Activated T-cell treated with anti-CD3 and anti-CD28 coated beads, Interleukin-2, amount 50 U/mL, for 72 hours (primary cell): ENCODE measurements around the gene MYPOP. TPM values are rescaled to one million over a fixed set of nuclear protein-coding genes. Genes with fewer than 3 reads are reported as not detected.

Source experiments
- ATAC-seq, 2 donors: fragments of 150-1000 bp; cut with Tn5 transposase; replicated peaks in 1 of 2; 2 replicates each; pipeline ENCODE4 v1.10.0; 2021; ENCODE audit warnings: moderate library complexity in 2 of 2, mild to moderate bottlenecking in 1 of 2
- DNase-seq, 2 donors: peaks; one replicate each; pipeline ENCODE4 v3.0.0; 2021 to 2022; ENCODE audit warnings: mixed read lengths in 1 of 2
- H3K27ac Mint-ChIP-seq: one replicate; pipeline ENCODE4 v1.8.0; 2022; ENCODE audit warnings: mild to moderate bottlenecking, moderate library complexity, mixed read lengths
- H3K27me3 Mint-ChIP-seq: one replicate; pipeline ENCODE4 v1.8.0; 2022; ENCODE audit warnings: low read depth, mixed read lengths
- H3K36me3 Mint-ChIP-seq, 2 donors: one replicate each; pipeline ENCODE4 v1.8.0; 2022; ENCODE audit warnings: mixed read lengths in 2 of 2, mild to moderate bottlenecking in 1 of 2; ENCODE audit not compliant: insufficient read depth in 2 of 2
- H3K4me1 Mint-ChIP-seq: one replicate; pipeline ENCODE4 v1.8.0; 2022; ENCODE audit warnings: low read depth, mixed read lengths
- H3K4me3 Mint-ChIP-seq, 2 donors: one replicate each; pipeline ENCODE4 v1.8.0; 2022; ENCODE audit warnings: mild to moderate bottlenecking in 2 of 2, mixed read lengths in 2 of 2, moderate library complexity in 2 of 2
- H3K9me3 Mint-ChIP-seq, 2 donors: one replicate each; pipeline ENCODE4 v1.8.0; 2022; ENCODE audit warnings: mixed read lengths in 2 of 2
- total RNA-seq, 2 donors: library from RNA; stranded (reverse); gene quantifications; one replicate each; pipeline ENCODE4 v1.2.3, GENCODE V29; 2022

The MYPOP gene
- total RNA-seq = 10 to 100 TPM in 1 of 2 donors, 1 to 10 TPM in 1; 9.2 to 10.9 TPM

DNA sequence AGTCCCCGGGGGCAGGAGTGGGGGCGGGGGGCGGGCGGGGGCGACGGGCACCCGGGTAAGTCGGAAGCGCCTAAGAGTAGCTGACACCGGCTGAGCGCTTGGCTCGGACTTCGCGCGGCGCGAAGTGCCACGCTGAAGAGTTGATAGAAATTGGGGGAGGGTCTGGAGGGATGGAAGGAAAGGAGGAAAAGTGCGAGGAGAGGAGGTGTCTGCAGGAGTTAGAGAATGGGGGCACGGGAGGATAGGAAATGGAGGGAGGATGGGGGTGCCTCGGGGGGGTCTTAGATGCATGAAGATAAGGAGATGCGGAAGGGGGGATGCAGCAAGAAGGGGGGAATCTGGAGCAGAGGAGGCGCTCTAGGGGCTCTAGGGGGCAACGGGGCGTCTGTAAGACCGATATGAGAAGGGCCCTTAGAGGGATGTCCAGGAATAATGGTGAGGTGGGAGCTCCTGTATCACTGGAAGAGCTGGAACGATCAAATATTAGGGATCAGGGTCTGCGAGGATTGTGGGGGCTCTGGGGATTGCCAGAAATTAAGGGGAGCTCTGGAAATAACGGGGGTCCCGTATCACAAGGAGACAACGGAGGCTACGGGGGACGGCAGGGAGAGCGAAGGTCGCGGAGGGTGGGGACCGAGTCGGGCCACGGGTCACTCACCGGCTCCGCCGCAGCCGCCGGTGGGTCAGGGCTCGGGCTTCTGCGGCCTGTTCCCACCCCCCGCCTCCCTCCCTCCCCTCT is at the start of gene MYPOP:
MYPOP (minus strand) TSS at position 702 of the 739 bp plus-strand sequence. CDS start 840 bp downstream, outside the sequence.
- Mint-ChIP-seq H3K27ac (peak within 1 kb of the TSS; percentile 91), H3K27me3 (no peaks in the 10 kb centered on the region), H3K9me3 (no peaks in the 10 kb centered on the region), H3K4me1 (peaks cover 19% of the 10 kb centered on the region), H3K4me3 (peak within 1 kb of the TSS; percentile 96 to 99), H3K36me3 (peaks cover 4 to 7% of the 10 kb centered on the region in 2 donors)
- no peak for DNase-seq
- no peak for ATAC-seq

DNA sequence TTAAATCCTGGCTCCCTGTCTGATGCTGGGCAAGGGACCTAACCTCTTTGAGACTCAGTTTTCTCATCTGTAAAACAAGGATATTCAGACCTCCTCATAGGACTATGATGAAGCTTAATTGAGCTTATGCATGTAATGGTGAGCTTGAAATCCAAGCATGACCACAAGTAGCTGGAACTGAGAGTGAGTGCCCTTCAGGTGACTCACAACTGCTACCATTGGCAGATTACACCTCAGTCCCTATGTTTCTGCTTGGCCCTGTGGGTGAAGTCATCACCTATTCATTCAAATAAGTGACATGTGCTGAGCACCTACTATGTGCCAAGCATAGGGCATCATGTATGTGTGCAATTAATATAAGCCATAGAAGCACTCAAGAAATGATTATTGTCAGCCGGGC is 45.5 kb upstream of the MYPOP start:
- DNase-seq (no peak), ATAC-seq (no peak)
- H3K27ac Mint-ChIP-seq = no peak overlapping the region
- H3K4me1 Mint-ChIP-seq = peaks cover 5% of the 10 kb centered on the region
- H3K4me3 Mint-ChIP-seq = no peak overlapping the region
- H3K36me3 Mint-ChIP-seq = no peaks in the 10 kb centered on the region
- no peaks in the 10 kb centered on the region for H3K9me3 Mint-ChIP-seq
- H3K27me3 Mint-ChIP-seq = peaks cover 7% of the 10 kb centered on the region

GRCh38 chr19:45940515-45940805 is 38.0 kb upstream of the MYPOP start:
- H3K27me3 Mint-ChIP-seq = peaks cover 20% of the 10 kb centered on the region

DNA sequence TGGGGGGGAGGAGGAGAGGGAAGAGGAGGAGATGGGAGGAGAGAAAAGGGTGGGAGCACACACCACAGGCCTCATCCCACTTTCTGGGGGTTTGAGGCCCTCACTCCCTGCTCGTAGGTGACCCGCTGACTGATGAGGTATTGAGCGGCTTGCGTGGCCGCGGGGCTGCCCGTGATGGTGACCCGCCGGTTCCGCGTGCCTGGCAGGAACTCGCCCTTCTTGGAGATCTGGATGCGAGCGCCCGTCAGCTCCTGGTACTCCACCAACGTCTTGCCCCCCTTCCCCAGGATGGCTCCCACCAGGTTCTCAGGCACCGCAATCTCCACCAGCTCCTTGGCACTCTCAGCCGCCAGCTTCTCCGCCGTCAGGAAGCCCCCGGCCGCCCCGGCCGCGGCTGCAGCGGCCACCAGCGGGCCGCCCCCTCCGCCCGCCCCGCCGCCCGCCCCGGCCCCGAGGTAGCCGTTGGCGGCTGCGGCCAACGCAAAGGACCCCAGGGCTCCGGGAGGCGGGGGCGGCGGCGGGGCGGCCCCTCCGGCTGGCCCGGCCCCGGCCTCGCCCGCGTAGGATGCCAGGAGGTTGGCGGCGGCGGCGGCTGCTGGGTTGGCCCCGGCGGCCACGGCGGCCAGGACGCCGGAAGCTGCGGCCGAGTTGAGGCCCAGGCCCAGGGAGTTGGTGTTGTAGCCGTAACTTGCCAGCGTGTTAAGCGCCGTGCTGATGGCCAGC is 37.5 kb upstream of the MYPOP start:
- no peak overlapping the region for H3K27ac Mint-ChIP-seq
- no peak for ATAC-seq

More at GRCh38 chr19:45940515-45940805, 38.0 kb upstream of the MYPOP start:
- H3K27ac Mint-ChIP-seq = no peak overlapping the region
- peaks cover 0 to 2% of the 10 kb centered on the region in 2 donors for H3K36me3 Mint-ChIP-seq
- H3K4me3 Mint-ChIP-seq = no peak overlapping the region
- H3K4me1 Mint-ChIP-seq = no peaks in the 10 kb centered on the region
- no peaks in the 10 kb centered on the region for H3K9me3 Mint-ChIP-seq
- ATAC-seq (no peak), DNase-seq (no peak)

DNA sequence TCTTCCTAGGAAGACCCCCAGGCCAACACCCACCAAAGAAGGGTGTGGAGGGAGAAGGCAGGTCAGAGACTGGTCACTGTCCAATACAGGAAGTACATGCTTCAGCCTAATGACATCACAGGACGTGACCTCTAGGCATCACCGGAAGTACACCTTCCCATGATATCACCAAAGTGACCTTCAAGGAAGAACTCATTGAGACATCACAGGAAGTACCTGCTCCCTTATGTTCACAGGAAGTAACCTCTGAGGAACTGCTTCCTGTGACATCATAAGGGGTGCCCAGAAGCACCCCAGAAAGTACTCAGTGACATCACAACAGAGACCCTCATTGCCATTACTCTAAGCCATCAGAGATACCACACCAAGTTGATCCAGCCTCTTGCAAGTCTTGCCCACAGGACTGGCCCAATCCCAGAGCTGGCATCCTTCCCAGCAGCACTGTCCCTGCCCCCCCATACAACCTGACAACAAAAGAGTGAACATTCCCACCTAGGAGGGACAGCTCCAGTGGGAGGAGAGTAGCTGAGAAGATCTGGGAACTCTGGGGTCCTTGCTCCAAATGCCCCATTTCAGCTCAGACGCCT is 36.4 kb upstream of the MYPOP start:
- Mint-ChIP-seq H3K4me1 (no peaks in the 10 kb centered on the region), H3K27me3 (peaks cover 24% of the 10 kb centered on the region), H3K9me3 (no peaks in the 10 kb centered on the region), H3K27ac (no peak overlapping the region), H3K4me3 (no peak overlapping the region), H3K36me3 (peaks cover 0 to 2% of the 10 kb centered on the region in 2 donors)
- ATAC-seq (no peak), DNase-seq (no peak)

More for the DNA sequence above, 37.5 kb upstream of the MYPOP start:
- H3K36me3 Mint-ChIP-seq = peaks cover 0 to 2% of the 10 kb centered on the region in 2 donors
- H3K9me3 Mint-ChIP-seq = no peaks in the 10 kb centered on the region
- no peak for DNase-seq
- H3K27me3 Mint-ChIP-seq = peaks cover 22% of the 10 kb centered on the region
- no peak overlapping the region for H3K4me3 Mint-ChIP-seq
- no peaks in the 10 kb centered on the region for H3K4me1 Mint-ChIP-seq

GRCh38 chr19:45935267-45935666 is 32.9 kb upstream of the MYPOP start:
- DNase-seq = no peak
- Mint-ChIP-seq H3K27me3 (peaks cover 33% of the 10 kb centered on the region), H3K9me3 (no peaks in the 10 kb centered on the region), H3K4me3 (no peak overlapping the region), H3K36me3 (peaks cover 0 to 2% of the 10 kb centered on the region in 2 donors), H3K4me1 (no peaks in the 10 kb centered on the region), H3K27ac (no peak overlapping the region)
- ATAC-seq = no peak

- Mint-ChIP-seq H3K27ac (no peak overlapping the region), H3K9me3 (no peaks in the 10 kb centered on the region), H3K36me3 (peaks cover 0 to 2% of the 10 kb centered on the region in 2 donors), H3K4me3 (no peak overlapping the region), H3K27me3 (peaks cover 38% of the 10 kb centered on the region), H3K4me1 (no peaks in the 10 kb centered on the region)
- ATAC-seq = no peak
- no peak for DNase-seq
These were observed 32.3 kb upstream of the MYPOP start for GRCh38 chr19:45934551-45935230.

GRCh38 chr19:45933759-45934158 is 31.3 kb upstream of the MYPOP start:
- Mint-ChIP-seq H3K4me3 (no peak overlapping the region), H3K9me3 (no peaks in the 10 kb centered on the region), H3K27ac (no peak overlapping the region), H3K36me3 (peaks cover 0 to under 1% of the 10 kb centered on the region in 2 donors), H3K27me3 (peaks cover 36% of the 10 kb centered on the region), H3K4me1 (no peaks in the 10 kb centered on the region)
- no peak for ATAC-seq
- DNase-seq = no peak

DNA sequence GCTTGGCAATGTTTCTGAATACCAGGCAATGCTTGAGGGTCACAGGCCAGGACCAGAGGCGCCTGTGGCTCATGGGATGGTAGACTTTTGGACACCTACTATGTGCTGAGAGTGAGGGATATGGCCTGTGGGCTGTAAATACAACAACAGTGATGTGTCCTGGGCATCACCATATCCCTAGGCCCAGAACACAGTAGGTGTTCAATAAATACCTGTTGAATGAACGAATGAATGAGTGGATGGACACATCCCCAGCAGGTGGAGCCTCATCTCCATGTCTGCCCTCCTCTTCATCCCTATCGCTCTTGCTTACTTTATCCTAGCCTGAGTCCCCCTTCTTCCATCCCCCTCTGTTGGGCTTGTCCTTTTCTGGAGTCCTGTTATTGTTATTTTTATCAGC is 28.6 kb upstream of the MYPOP start:
- ATAC-seq (no peak), DNase-seq (no peak)
- H3K4me3 Mint-ChIP-seq = no peak overlapping the region
- peaks cover 14% of the 10 kb centered on the region for H3K4me1 Mint-ChIP-seq
- peaks cover 41% of the 10 kb centered on the region for H3K27me3 Mint-ChIP-seq
- H3K36me3 Mint-ChIP-seq = no peaks in the 10 kb centered on the region
- no peak overlapping the region for H3K27ac Mint-ChIP-seq
- no peaks in the 10 kb centered on the region for H3K9me3 Mint-ChIP-seq

GRCh38 chr19:45929247-45929646 is 26.8 kb upstream of the MYPOP start:
- ATAC-seq (no peak), DNase-seq (no peak)
- no peaks in the 10 kb centered on the region for H3K9me3 Mint-ChIP-seq
- peaks cover 14% of the 10 kb centered on the region for H3K4me1 Mint-ChIP-seq
- H3K36me3 Mint-ChIP-seq = no peaks in the 10 kb centered on the region
- peaks cover 31% of the 10 kb centered on the region for H3K27me3 Mint-ChIP-seq
- H3K4me3 Mint-ChIP-seq = peak overlapping the region in 1 of 2 donors; percentile 25
- H3K27ac Mint-ChIP-seq = no peak overlapping the region

- H3K27ac Mint-ChIP-seq = peak overlapping the region; percentile 6
- no peaks in the 10 kb centered on the region for H3K9me3 Mint-ChIP-seq
- peaks cover 14% of the 10 kb centered on the region for H3K4me1 Mint-ChIP-seq
- peak overlapping the region; percentile 81 to 85 for H3K4me3 Mint-ChIP-seq
- ATAC-seq (peak; percentile 99 to 100), DNase-seq (peak; percentile 87 to 93)
- no peaks in the 10 kb centered on the region for H3K36me3 Mint-ChIP-seq
- peaks cover 28% of the 10 kb centered on the region for H3K27me3 Mint-ChIP-seq
These were observed 25.3 kb upstream of the MYPOP start for GRCh38 chr19:45927565-45928261.

GRCh38 chr19:45924891-45925447 is 22.6 kb upstream of the MYPOP start:
- DNase-seq (no peak), ATAC-seq (no peak)
- H3K36me3 Mint-ChIP-seq = no peaks in the 10 kb centered on the region
- H3K27ac Mint-ChIP-seq = no peak overlapping the region
- H3K27me3 Mint-ChIP-seq = peaks cover 16% of the 10 kb centered on the region
- H3K9me3 Mint-ChIP-seq = no peaks in the 10 kb centered on the region
- H3K4me1 Mint-ChIP-seq = peaks cover 14% of the 10 kb centered on the region
- no peak overlapping the region for H3K4me3 Mint-ChIP-seq
